ENCODE results near the gene ATP8A1. TPM values are rescaled to one million over a fixed set of nuclear protein-coding genes. Genes with fewer than 3 reads are reported as not detected.

The ATP8A1 gene
- polyA plus RNA-seq, 1 donor from 2014 or later, result 13.6 TPM

Other genes with a start within 250 kb of the ATP8A1 start
- not detected for gene GRXCR1, start 235.6 kb upstream of the ATP8A1 start, polyA plus RNA-seq (ENCODE audit: insufficient read depth, low read depth, low replicate concordance)

Measured in brain (organoid and tissue), 1 donor.